Measurements from ENCODE around the gene VCAN. TPM values are rescaled to one million over a fixed set of nuclear protein-coding genes. Genes with fewer than 3 reads are reported as not detected.

The VCAN gene
- total RNA-seq, 1 donor: 549 TPM

GRCh38 chr5:83572271-83572670, 100.7 kb downstream of the VCAN start:
- no peaks in the 10 kb centered on the region for H3K27me3 ChIP-seq (ENCODE audit: insufficient read depth, low read length)
- no peaks in the 10 kb centered on the region for H3K4me1 ChIP-seq (ENCODE audit: insufficient read depth, low read length)
- H3K9me3 ChIP-seq (ENCODE audit: low read depth, low read length): no peaks in the 10 kb centered on the region
- no peak overlapping the region for H3K4me3 ChIP-seq (ENCODE audit: low read length)

GRCh38 chr5:83576341-83576740, 104.8 kb downstream of the VCAN start:
- Histone ChIP-seq H3K4me3 (ENCODE audit: low read length) (no peak overlapping the region), H3K4me1 (ENCODE audit: insufficient read depth, low read length) (no peaks in the 10 kb centered on the region), H3K27me3 (ENCODE audit: insufficient read depth, low read length) (no peaks in the 10 kb centered on the region), H3K9me3 (ENCODE audit: low read depth, low read length) (no peaks in the 10 kb centered on the region)

GRCh38 chr5:83577036-83577636, 105.6 kb downstream of the VCAN start:
- Histone ChIP-seq H3K4me1 (ENCODE audit: insufficient read depth, low read length) (no peaks in the 10 kb centered on the region), H3K9me3 (ENCODE audit: low read depth, low read length) (no peaks in the 10 kb centered on the region), H3K27me3 (ENCODE audit: insufficient read depth, low read length) (no peaks in the 10 kb centered on the region), H3K4me3 (ENCODE audit: low read length) (no peak overlapping the region)

GRCh38 chr5:83583859-83584258, 112.3 kb downstream of the VCAN start:
- H3K27me3 ChIP-seq (ENCODE audit: insufficient read depth, low read length): no peaks in the 10 kb centered on the region

GRCh38 chr5:83586874-83587776, 115.6 kb downstream of the VCAN start:
- Histone ChIP-seq H3K4me1 (ENCODE audit: insufficient read depth, low read length) (no peaks in the 10 kb centered on the region), H3K4me3 (ENCODE audit: low read length) (no peak overlapping the region), H3K27me3 (ENCODE audit: insufficient read depth, low read length) (no peaks in the 10 kb centered on the region), H3K9me3 (ENCODE audit: low read depth, low read length) (no peaks in the 10 kb centered on the region)

More at GRCh38 chr5:83583859-83584258, 112.3 kb downstream of the VCAN start:
- Histone ChIP-seq H3K4me3 (ENCODE audit: low read length) (no peak overlapping the region), H3K4me1 (ENCODE audit: insufficient read depth, low read length) (no peaks in the 10 kb centered on the region), H3K9me3 (ENCODE audit: low read depth, low read length) (no peaks in the 10 kb centered on the region)

- no peaks in the 10 kb centered on the region for H3K4me1 ChIP-seq (ENCODE audit: insufficient read depth, low read length)
- no peak overlapping the region for H3K4me3 ChIP-seq (ENCODE audit: low read length)
- no peaks in the 10 kb centered on the region for H3K9me3 ChIP-seq (ENCODE audit: low read depth, low read length)
- H3K27me3 ChIP-seq (ENCODE audit: insufficient read depth, low read length): no peaks in the 10 kb centered on the region
Measured at GRCh38 chr5:83589786-83590185, 118.2 kb downstream of the VCAN start.

GRCh38 chr5:83590966-83591365, 119.4 kb downstream of the VCAN start:
- Histone ChIP-seq H3K4me3 (ENCODE audit: low read length) (no peak overlapping the region), H3K9me3 (ENCODE audit: low read depth, low read length) (no peaks in the 10 kb centered on the region), H3K27me3 (ENCODE audit: insufficient read depth, low read length) (no peaks in the 10 kb centered on the region), H3K4me1 (ENCODE audit: insufficient read depth, low read length) (no peaks in the 10 kb centered on the region)

GRCh38 chr5:83595217-83595616, 123.7 kb downstream of the VCAN start:
- H3K9me3 ChIP-seq (ENCODE audit: low read depth, low read length): no peaks in the 10 kb centered on the region
- no peak overlapping the region for H3K4me3 ChIP-seq (ENCODE audit: low read length)
- H3K4me1 ChIP-seq (ENCODE audit: insufficient read depth, low read length): no peaks in the 10 kb centered on the region
- H3K27me3 ChIP-seq (ENCODE audit: insufficient read depth, low read length): no peaks in the 10 kb centered on the region

GRCh38 chr5:83608122-83608521, 136.6 kb downstream of the VCAN start:
- Histone ChIP-seq H3K27me3 (ENCODE audit: insufficient read depth, low read length) (no peaks in the 10 kb centered on the region), H3K4me1 (ENCODE audit: insufficient read depth, low read length) (no peaks in the 10 kb centered on the region), H3K9me3 (ENCODE audit: low read depth, low read length) (no peaks in the 10 kb centered on the region), H3K4me3 (ENCODE audit: low read length) (no peak overlapping the region)

GRCh38 chr5:83614841-83615240, 143.3 kb downstream of the VCAN start:
- Histone ChIP-seq H3K9me3 (ENCODE audit: low read depth, low read length) (peaks cover 10% of the 10 kb centered on the region), H3K27me3 (ENCODE audit: insufficient read depth, low read length) (no peaks in the 10 kb centered on the region), H3K4me3 (ENCODE audit: low read length) (no peak overlapping the region), H3K4me1 (ENCODE audit: insufficient read depth, low read length) (no peaks in the 10 kb centered on the region)

- Histone ChIP-seq H3K27me3 (ENCODE audit: insufficient read depth, low read length) (no peaks in the 10 kb centered on the region), H3K4me1 (ENCODE audit: insufficient read depth, low read length) (no peaks in the 10 kb centered on the region), H3K9me3 (ENCODE audit: low read depth, low read length) (no peaks in the 10 kb centered on the region), H3K4me3 (ENCODE audit: low read length) (no peak overlapping the region)
Measured at GRCh38 chr5:83628360-83628759, 156.8 kb downstream of the VCAN start.

Other genes with a start within 250 kb of the VCAN start
- under 0.01 TPM for gene HAPLN1, start 249.1 kb downstream of the VCAN start, total RNA-seq

All from mononuclear cell (primary cell).